Karpas-422 (cell line): Measurements from ENCODE around the gene NHSL2. TPM values are rescaled to one million over a fixed set of nuclear protein-coding genes. Genes with fewer than 3 reads are reported as not detected.
"Not testable (repeated sequence)": the region's sequence is repeated elsewhere in the genome, so short reads cannot be mapped to it uniquely, and the experiment has no call there.

ENCODE experiments used
- DNase-seq: peaks from one replicate; pipeline ENCODE4 v3.0.0-alpha.2; 2015
- H2AFZ ChIP-seq: fragments of 200-600 bp; sonication (generic); 2 replicates; pipeline ENCODE4 v1.6.1; 2014; ENCODE audit warnings: antibody characterized with exemption, low read length, mixed read lengths
- H3K27ac ChIP-seq: fragments of 200-600 bp; sonication (generic); 2 replicates; pipeline ENCODE4 v1.5.1; 2014; ENCODE audit warnings: mild to moderate bottlenecking, low read length, moderate library complexity
- H3K27me3 ChIP-seq: fragments of 200-600 bp; sonication (generic); 2 replicates; pipeline ENCODE4 v1.6.1; 2014; ENCODE audit warnings: low read length, mixed read lengths
- H3K36me3 ChIP-seq: fragments of 200-600 bp; sonication (generic); 2 replicates; pipeline ENCODE4 v1.6.1; 2014; ENCODE audit warnings: low read length, mixed read lengths; ENCODE audit not compliant: insufficient read depth
- H3K4me1 ChIP-seq: fragments of 200-600 bp; sonication (generic); 2 replicates; pipeline ENCODE4 v1.6.1; 2014; ENCODE audit warnings: mild to moderate bottlenecking, low read length, mixed read lengths
- H3K4me2 ChIP-seq: fragments of 200-600 bp; sonication (generic); 2 replicates; pipeline ENCODE4 v1.6.1; 2014; ENCODE audit warnings: low read length, low read depth, mild to moderate bottlenecking; ENCODE audit not compliant: poor library complexity, severe bottlenecking
- H3K4me3 ChIP-seq: fragments of 200-600 bp; sonication (generic); 2 replicates; pipeline ENCODE4 v1.5.1; 2014; ENCODE audit warnings: mild to moderate bottlenecking, antibody characterized with exemption, low read length, mixed read lengths
- H3K79me2 ChIP-seq: fragments of 200-600 bp; sonication (generic); 2 replicates; pipeline ENCODE4 v1.6.1; 2014; ENCODE audit warnings: mild to moderate bottlenecking, low read length, mixed read lengths
- H3K9ac ChIP-seq: fragments of 200-600 bp; sonication (generic); 2 replicates; pipeline ENCODE4 v1.6.0; 2014; ENCODE audit warnings: low read length
- H3K9me2 ChIP-seq: fragments of 200-600 bp; sonication (generic), shearing (Covaris generic); replicated peaks from 2 replicates; pipeline ENCODE4 v1.6.0; 2014; ENCODE audit warnings: mild to moderate bottlenecking, low read length, moderate library complexity; ENCODE audit not compliant: insufficient read depth
- H3K9me3 ChIP-seq: fragments of 300-700, 200-600 bp; sonication (generic); 2 replicates; pipeline ENCODE4 v1.6.1; 2014; ENCODE audit warnings: low read length, mixed read lengths
- H4K20me1 ChIP-seq: fragments of 200-600 bp; sonication (generic); 2 replicates; pipeline ENCODE4 v1.6.1; 2014; ENCODE audit warnings: mild to moderate bottlenecking, antibody characterized with exemption, low read length, low read depth; ENCODE audit not compliant: insufficient read depth
- total RNA-seq: library from RNA; depleted of rRNA; stranded (reverse); fragments of >200 nt; shearing (Covaris generic); gene quantifications from 2 replicates; pipeline ENCODE4 v1.2.3, GENCODE V29; 2014; ENCODE audit warnings: low replicate concordance; rRNA removed

NHSL2 gene
- not detected in 2 replicates for total RNA-seq

- Histone ChIP-seq H3K4me3 (no peak within 1 kb of the TSS), H3K9ac (no peak within 1 kb of the TSS), H2AFZ (no peak within 1 kb of the TSS), H3K27me3 (no peaks in the 10 kb centered on the region), H4K20me1 (no peaks in the 10 kb centered on the region), H3K4me1 (no peaks in the 10 kb centered on the region), H3K4me2 (no peak within 1 kb of the TSS), H3K9me3 (no peaks in the 10 kb centered on the region), H3K79me2 (no peaks in the 10 kb centered on the region), H3K9me2 (no peaks in the 10 kb centered on the region), H3K27ac (no peak within 1 kb of the TSS), H3K36me3 (no peaks in the 10 kb centered on the region)
- DNase-seq = no peak
Observed at GRCh38 chrX:71910643-71910985, at the start of gene NHSL2. TSS of gene NHSL2 (plus strand) at chrX:71910845.

GRCh38 chrX:71867680-71868079 is 43.0 kb upstream of the NHSL2 start:
- H3K27ac ChIP-seq = no peak overlapping the region
- no peaks in the 10 kb centered on the region for H3K27me3 ChIP-seq
- H3K9ac ChIP-seq = no peak overlapping the region
- H3K4me1 ChIP-seq = no peaks in the 10 kb centered on the region
- no peaks in the 10 kb centered on the region for H3K9me2 ChIP-seq
- no peak overlapping the region for H3K4me3 ChIP-seq
- no peak overlapping the region for H2AFZ ChIP-seq
- no peaks in the 10 kb centered on the region for H3K79me2 ChIP-seq
- no peaks in the 10 kb centered on the region for H4K20me1 ChIP-seq
- DNase-seq = no peak
- no peaks in the 10 kb centered on the region for H3K9me3 ChIP-seq
- H3K4me2 ChIP-seq = no peak overlapping the region
- no peaks in the 10 kb centered on the region for H3K36me3 ChIP-seq

GRCh38 chrX:71869566-71869965 is 41.1 kb upstream of the NHSL2 start:
- H3K9ac ChIP-seq, H3K27me3 ChIP-seq, H3K36me3 ChIP-seq, H3K79me2 ChIP-seq, H3K27ac ChIP-seq, H3K4me2 ChIP-seq, H2AFZ ChIP-seq, H3K9me3 ChIP-seq, H4K20me1 ChIP-seq, H3K4me3 ChIP-seq, H3K9me2 ChIP-seq, H3K4me1 ChIP-seq, DNase-seq: not testable (repeated sequence)

GRCh38 chrX:71870208-71871098 is 40.2 kb upstream of the NHSL2 start:
- Histone ChIP-seq H3K36me3 (no peaks in the 10 kb centered on the region), H4K20me1 (no peaks in the 10 kb centered on the region), H3K4me2 (no peak overlapping the region), H3K9me2 (no peaks in the 10 kb centered on the region), H3K79me2 (no peaks in the 10 kb centered on the region), H3K4me3 (no peak overlapping the region), H3K9ac (no peak overlapping the region), H3K27me3 (no peaks in the 10 kb centered on the region), H3K9me3 (no peaks in the 10 kb centered on the region), H3K4me1 (no peaks in the 10 kb centered on the region), H2AFZ (no peak overlapping the region), H3K27ac (no peak overlapping the region)
- peak; percentile 83 for DNase-seq

GRCh38 chrX:71871367-71871766 is 39.3 kb upstream of the NHSL2 start:
- H3K9me3 ChIP-seq = no peaks in the 10 kb centered on the region
- no peaks in the 10 kb centered on the region for H3K9me2 ChIP-seq
- no peak overlapping the region for H2AFZ ChIP-seq
- DNase-seq = no peak
- no peak overlapping the region for H3K4me3 ChIP-seq
- no peak overlapping the region for H3K4me2 ChIP-seq
- no peaks in the 10 kb centered on the region for H3K36me3 ChIP-seq
- H3K4me1 ChIP-seq = no peaks in the 10 kb centered on the region
- no peak overlapping the region for H3K27ac ChIP-seq
- H3K9ac ChIP-seq = no peak overlapping the region
- no peaks in the 10 kb centered on the region for H3K27me3 ChIP-seq
- no peaks in the 10 kb centered on the region for H4K20me1 ChIP-seq
- H3K79me2 ChIP-seq = no peaks in the 10 kb centered on the region

- Histone ChIP-seq H3K4me2 (no peak overlapping the region), H3K9me3 (no peaks in the 10 kb centered on the region), H3K9me2 (no peaks in the 10 kb centered on the region), H3K27me3 (no peaks in the 10 kb centered on the region), H3K4me3 (no peak overlapping the region), H4K20me1 (no peaks in the 10 kb centered on the region), H3K36me3 (no peaks in the 10 kb centered on the region), H3K79me2 (no peaks in the 10 kb centered on the region), H2AFZ (no peak overlapping the region), H3K9ac (no peak overlapping the region), H3K27ac (no peak overlapping the region), H3K4me1 (no peaks in the 10 kb centered on the region)
- no peak for DNase-seq
Observed at GRCh38 chrX:71872542-71873458, 37.8 kb upstream of the NHSL2 start.

- no peaks in the 10 kb centered on the region for H3K9me3 ChIP-seq
- H3K36me3 ChIP-seq = no peaks in the 10 kb centered on the region
- no peak overlapping the region for H2AFZ ChIP-seq
- H3K4me1 ChIP-seq = no peaks in the 10 kb centered on the region
- H3K27me3 ChIP-seq = no peaks in the 10 kb centered on the region
- H3K9ac ChIP-seq = no peak overlapping the region
- no peaks in the 10 kb centered on the region for H3K79me2 ChIP-seq
- no peaks in the 10 kb centered on the region for H4K20me1 ChIP-seq
- no peak overlapping the region for H3K27ac ChIP-seq
- no peak overlapping the region for H3K4me3 ChIP-seq
- no peak for DNase-seq
- H3K4me2 ChIP-seq = no peak overlapping the region
- no peaks in the 10 kb centered on the region for H3K9me2 ChIP-seq
Observed at GRCh38 chrX:71873459-71873833, 37.2 kb upstream of the NHSL2 start.

GRCh38 chrX:71876841-71877240 is 33.8 kb upstream of the NHSL2 start:
- not testable (repeated sequence) for H3K4me1 ChIP-seq, H3K9me2 ChIP-seq

More at GRCh38 chrX:71876841-71877240, 33.8 kb upstream of the NHSL2 start:
- H3K36me3 ChIP-seq, H3K9me3 ChIP-seq, H3K27me3 ChIP-seq, H3K27ac ChIP-seq, H3K79me2 ChIP-seq, DNase-seq, H3K9ac ChIP-seq, H4K20me1 ChIP-seq, H3K4me3 ChIP-seq, H3K4me2 ChIP-seq, H2AFZ ChIP-seq: not testable (repeated sequence)
